Erythroblast (primary cell): Measurements from ENCODE around the gene TDP1.

Source experiments
- GATA1 ChIP-seq: IDR thresholded peaks from 2 replicates; pipeline ENCODE4 v1.6.1; 2011; ENCODE audit warnings: low read depth, mild to moderate bottlenecking, control low read depth, low read length, moderate library complexity
- POLR2A ChIP-seq: IDR thresholded peaks from 2 replicates; pipeline ENCODE4 v1.6.1; 2011; ENCODE audit warnings: mild to moderate bottlenecking, low read length

DNA sequence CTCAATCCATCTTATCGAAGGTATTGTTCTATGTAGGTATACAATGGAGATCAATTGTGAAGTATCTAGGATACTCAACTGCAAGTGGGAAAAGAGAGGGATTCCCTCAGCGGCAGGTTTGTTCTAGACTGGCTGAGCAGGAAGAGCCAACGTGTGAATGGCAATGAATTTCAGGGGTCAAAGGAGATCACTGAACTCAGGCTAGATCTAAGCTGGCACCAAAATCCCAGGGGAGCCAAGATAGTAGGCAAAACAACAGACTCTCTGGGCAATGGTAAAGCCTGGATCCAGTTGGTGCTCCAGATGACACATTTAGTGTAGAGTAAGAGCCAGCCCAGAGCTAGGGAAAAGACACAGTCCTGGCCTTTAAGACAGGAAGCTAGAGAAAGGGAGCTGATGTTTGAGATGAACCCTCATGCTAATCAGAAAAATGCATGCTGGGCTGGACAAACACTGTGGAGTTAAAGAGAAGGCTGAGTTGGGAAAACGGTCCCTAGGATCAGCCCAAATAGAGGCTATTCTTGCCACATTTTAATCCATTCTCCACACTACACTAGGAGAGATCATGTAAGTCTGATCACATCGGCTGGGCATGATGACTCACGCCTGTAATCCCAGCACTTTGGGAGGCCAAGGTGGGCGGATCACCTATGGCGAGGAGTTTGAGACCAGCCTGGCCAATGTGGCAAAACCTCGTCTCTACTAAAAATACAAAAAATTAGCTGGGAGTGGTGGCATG, 46.8 kb upstream of the TDP1 start:
- TF ChIP-seq POLR2A: no peak
- no peak for TF ChIP-seq GATA1
